ENCODE data around the gene KRTAP6-2.

Gene KRTAP6-2

DNA sequence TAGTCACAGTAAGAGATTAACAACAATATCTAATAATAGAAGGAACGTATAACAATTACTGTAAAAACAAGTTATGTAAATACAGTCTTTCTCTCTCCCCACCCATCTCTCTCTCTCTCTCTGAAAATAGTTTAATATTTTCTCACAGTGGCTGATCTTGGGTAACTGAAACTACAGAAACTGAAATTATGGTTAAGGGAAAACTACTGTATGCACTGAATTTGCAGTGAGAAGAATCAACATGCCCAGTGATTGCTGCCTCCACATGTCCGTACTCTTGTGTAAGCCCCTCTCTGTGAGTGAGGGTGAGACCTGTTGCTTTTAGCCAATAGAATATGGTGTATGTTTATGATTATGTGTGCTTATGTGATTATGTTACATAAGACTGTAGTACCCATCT lies 13.4 kb upstream of the KRTAP6-2 start:
- H3K4me3 ChIP-seq (replicated peaks; ENCODE audit: low read depth, low read length) = no peak overlapping the region
- DNase-seq (ENCODE audit: low read depth) = no peak
- TF ChIP-seq, protein P1, sequence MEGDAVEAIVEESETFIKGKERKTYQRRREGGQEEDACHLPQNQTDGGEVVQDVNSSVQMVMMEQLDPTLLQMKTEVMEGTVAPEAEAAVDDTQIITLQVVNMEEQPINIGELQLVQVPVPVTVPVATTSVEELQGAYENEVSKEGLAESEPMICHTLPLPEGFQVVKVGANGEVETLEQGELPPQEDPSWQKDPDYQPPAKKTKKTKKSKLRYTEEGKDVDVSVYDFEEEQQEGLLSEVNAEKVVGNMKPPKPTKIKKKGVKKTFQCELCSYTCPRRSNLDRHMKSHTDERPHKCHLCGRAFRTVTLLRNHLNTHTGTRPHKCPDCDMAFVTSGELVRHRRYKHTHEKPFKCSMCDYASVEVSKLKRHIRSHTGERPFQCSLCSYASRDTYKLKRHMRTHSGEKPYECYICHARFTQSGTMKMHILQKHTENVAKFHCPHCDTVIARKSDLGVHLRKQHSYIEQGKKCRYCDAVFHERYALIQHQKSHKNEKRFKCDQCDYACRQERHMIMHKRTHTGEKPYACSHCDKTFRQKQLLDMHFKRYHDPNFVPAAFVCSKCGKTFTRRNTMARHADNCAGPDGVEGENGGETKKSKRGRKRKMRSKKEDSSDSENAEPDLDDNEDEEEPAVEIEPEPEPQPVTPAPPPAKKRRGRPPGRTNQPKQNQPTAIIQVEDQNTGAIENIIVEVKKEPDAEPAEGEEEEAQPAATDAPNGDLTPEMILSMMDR (IDR thresholded peaks at IDR 0.05; ENCODE audit: low read length, missing control alignments) = no peak

DNA sequence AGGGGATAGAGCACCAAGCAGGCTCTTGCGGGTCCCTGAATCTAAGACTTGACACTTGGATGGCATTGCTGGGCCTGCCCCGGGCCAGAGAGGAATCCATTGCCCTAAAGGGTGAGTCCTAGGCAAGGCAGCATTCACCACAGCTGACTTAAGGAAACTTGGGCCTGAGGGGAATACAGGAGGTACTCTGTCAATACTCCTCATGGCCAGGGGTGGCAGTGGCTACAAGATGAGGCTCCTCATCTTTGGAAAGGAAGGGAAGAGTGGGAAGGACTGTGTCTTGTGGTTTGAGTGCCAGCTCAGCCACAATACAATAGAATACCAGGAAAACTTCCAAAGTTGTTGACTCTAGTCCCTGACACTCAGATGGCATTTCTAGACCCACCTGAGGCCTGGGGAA lies 7.3 kb upstream of the KRTAP6-2 start:
- TF ChIP-seq, protein P1 (IDR thresholded peaks at IDR 0.05; ENCODE audit: low read length, missing control alignments) = no peak
- H3K4me3 ChIP-seq (replicated peaks; ENCODE audit: low read depth, low read length) = no peak overlapping the region
- no peak for DNase-seq (ENCODE audit: low read depth)

DNA sequence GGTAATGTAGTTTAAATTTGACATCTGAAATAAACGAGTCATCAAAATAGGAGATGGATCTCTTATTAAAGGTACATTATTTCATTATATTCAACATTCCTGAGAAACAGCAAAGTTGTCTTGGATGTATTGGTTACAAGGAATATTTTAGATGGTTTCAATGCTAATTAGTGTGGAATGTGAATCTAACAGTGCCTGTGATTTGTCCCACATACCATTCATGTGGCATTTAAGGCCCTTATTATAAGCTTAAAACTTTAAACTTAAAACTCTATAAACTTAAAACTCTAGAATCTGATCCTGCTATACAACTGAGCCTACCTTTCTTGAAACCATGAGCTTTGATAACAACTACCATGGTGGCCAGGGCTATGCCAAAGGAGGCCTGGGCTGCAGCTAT lies 2.1 kb upstream of the KRTAP6-2 start, which contains the start of gene KRTAP22-1:
Gene KRTAP22-1, plus strand, starts transcription at position 301 of the 400 bp plus-strand sequence.
- TF ChIP-seq, protein P1 (IDR thresholded peaks at IDR 0.05; ENCODE audit: low read length, missing control alignments) = no peak
- no peak within 1 kb of the TSS for H3K4me3 ChIP-seq (replicated peaks; ENCODE audit: low read depth, low read length)
- no peak for DNase-seq (ENCODE audit: low read depth)

DNA sequence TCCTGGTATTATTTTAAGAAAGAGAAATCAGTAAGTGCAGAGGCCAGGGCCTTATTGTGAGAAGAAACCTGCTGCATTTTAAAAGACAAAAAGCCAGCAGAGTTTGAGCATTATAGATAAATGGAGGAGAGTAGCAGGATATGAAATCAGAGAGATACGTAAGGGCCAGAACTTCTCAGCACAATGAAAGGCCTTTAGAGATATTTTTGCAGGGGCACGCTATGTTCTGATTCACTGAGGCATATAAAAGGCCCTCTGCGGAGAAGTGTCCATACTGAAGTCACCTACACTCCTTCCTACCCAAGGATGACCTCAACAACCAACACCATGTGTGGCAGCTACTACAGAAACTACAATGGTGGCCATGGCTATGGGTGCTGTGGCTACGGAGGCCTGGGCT lies 6.6 kb downstream of the KRTAP6-2 start, which contains the start of gene KRTAP6-3:
Gene KRTAP6-3, plus strand, starts transcription at position 301 of the 400 bp plus-strand sequence. Its CDS starts 6 bp downstream, at position 307.
- TF ChIP-seq, protein P1 (IDR thresholded peaks at IDR 0.05; ENCODE audit: low read length, missing control alignments) = no peak

DNA sequence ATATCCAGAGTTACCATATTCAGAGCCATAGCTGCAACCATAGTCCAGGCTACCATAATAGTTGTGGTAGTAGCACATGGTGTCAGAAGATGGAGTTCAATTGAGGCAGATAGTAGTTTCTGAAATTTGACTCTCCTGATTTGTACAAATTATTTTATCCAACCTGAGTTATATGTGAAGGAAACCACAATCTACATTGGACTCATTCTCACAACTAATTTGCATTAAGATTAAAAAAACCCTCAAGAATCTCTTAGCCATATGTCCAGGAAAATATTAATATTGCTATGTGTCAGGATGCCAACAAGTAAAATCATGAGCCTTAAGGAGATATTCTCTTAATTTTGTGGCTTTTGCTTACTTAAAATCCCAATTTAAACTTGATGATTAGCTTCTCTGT lies 8.4 kb downstream of the KRTAP6-2 start, which contains the start of gene KRTAP22-2:
Gene KRTAP22-2, minus strand, starts transcription at position 101 of the 400 bp plus-strand sequence.
- H3K4me3 ChIP-seq (replicated peaks; ENCODE audit: low read depth, low read length) = no peak within 1 kb of the TSS
- DNase-seq (ENCODE audit: low read depth) = no peak
- TF ChIP-seq, protein P1 (IDR thresholded peaks at IDR 0.05; ENCODE audit: low read length, missing control alignments) = no peak

More for the DNA sequence above, 6.6 kb downstream of the KRTAP6-2 start, which contains the start of gene KRTAP6-3:
- no peak for DNase-seq (ENCODE audit: low read depth)
- no peak within 1 kb of the TSS for H3K4me3 ChIP-seq (replicated peaks; ENCODE audit: low read depth, low read length)

DNA sequence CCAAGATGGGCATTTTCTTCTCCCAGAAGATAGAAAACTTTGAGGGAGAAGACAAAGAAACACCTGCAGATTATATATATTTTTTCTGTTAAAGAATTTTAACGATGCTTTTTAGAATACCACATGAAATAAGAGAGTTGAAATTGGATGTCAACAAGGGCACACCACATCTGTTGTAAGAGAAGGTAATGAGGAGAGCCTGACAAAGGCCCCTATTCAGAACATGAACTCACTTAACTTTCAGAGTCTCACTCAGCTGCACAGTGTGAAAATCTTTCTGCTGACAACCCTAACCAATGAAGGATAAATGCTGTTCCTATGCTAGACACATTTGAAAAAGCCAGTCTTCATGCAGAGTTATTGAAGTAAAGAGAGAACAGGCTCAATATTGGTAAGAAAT lies 15.8 kb downstream of the KRTAP6-2 start:
- H3K4me3 ChIP-seq (replicated peaks; ENCODE audit: low read depth, low read length) = no peak overlapping the region
- TF ChIP-seq, protein P1 (IDR thresholded peaks at IDR 0.05; ENCODE audit: low read length, missing control alignments) = no peak
- DNase-seq (ENCODE audit: low read depth) = no peak

DNA sequence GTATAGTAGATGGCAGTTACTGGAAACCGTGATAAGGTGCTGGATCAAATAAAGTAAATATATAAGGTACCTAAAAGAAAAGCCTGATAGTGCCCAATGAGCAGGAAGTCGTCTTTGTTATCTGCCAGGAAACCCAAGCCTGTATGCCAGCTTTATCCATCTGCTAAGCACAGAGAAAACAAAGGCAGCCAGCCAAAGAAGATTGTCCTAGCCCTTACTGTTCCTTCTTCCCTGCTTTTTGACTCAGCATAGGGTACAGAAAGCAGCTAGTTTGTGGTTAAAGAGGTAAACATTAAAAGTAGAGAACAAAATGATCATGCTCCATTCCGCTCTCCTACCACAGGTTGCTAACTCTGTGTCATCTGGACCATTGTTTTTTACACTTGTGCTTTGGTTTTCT lies 18.6 kb downstream of the KRTAP6-2 start:
- no peak for DNase-seq (ENCODE audit: low read depth)
- TF ChIP-seq, protein P1 (IDR thresholded peaks at IDR 0.05; ENCODE audit: low read length, missing control alignments) = no peak
- H3K4me3 ChIP-seq (replicated peaks; ENCODE audit: low read depth, low read length) = no peak overlapping the region
